ENCODE results near the gene POLR3G. TPM values are rescaled to one million over a fixed set of nuclear protein-coding genes. Genes with fewer than 3 reads are reported as not detected.

POLR3G gene
- total RNA-seq, 1 donor: 1.0 TPM

DNA sequence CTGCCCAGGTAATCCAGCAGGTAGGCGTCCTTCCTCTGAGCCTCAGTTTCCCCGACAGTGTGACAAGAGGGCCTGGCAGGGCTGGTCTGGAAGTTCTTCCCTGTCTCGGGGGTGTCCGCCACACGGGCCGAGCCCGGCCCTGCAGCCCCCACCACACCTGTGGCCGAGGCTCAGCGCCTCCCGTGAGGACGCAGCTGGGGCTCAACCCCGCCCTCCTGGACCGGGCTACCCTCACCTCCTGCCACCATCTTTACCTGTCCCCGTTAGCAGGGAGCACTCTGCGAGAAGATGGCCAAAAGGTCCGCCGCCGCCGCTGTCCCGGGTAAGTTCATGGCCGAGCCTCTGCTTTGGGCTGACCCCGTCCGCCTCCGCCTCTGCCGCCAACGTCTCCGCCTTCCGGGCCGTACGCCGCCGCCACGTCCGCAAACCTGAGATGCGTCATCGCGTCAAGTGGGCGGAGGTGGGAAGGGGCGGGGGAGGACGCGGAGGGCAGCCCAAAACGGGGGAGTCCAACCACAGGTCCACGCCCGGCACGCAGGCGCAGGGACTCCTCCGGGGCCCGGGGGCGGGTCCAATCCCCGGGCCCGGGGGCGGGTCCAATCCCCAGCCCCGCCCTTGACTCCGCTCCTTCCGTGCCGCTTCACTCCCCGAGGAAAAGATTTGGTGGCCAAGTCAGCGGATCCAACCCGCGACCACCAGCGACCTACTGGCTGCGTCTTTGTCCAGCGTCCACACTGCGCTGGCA, 54.7 kb downstream of the POLR3G start, which contains the start of gene LYSMD3:
Gene LYSMD3 (minus strand): TSS at position 391 of the 745 bp plus-strand sequence. CDS start 4,295 bp downstream, outside the sequence.
- Histone ChIP-seq H3K4me3 (ENCODE audit: low read length) (peak within 1 kb of the TSS; percentile 91), H3K27me3 (ENCODE audit: insufficient read depth, low read length) (peaks cover 3% of the 10 kb centered on the region), H3K9me3 (ENCODE audit: low read depth, low read length) (no peaks in the 10 kb centered on the region), H3K4me1 (ENCODE audit: insufficient read depth, low read length) (peaks cover 24% of the 10 kb centered on the region)

DNA sequence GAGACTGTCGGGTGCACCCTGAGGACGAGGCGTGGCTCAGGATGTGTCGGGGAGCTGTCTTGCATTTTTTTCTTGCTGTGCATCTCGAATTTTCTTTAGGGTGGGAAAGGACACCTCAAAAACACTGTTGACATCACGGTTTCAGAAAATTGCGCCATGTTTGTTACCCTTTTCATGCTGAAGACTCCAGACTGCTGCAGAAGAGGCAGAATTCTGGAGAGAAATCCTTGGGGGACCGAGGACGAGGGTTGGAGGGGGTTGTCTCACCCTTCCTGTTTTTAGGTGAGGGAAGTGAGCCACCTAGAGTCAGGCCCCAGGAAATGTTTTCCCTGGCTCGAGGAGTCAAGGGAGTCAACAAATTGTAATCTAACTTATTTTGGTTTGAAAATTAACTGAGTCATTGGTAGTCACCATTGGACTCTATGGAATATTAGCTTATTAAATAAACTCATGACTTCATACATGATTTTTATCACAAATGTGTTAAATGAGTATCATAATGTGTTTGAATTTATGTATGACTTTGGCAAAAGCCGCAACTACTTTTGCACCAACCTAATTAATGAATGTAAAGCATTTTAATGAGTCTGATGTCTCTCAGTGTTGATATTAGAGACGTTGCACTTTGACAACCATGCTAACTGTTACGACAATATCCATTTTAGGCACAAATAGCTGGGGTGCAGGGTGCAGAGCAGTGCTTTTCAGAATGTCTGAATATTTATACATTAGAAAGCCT, 55.4 kb downstream of the POLR3G start:
- H3K27me3 ChIP-seq (ENCODE audit: insufficient read depth, low read length): peaks cover 8% of the 10 kb centered on the region
- peaks cover 24% of the 10 kb centered on the region for H3K4me1 ChIP-seq (ENCODE audit: insufficient read depth, low read length)
- no peaks in the 10 kb centered on the region for H3K9me3 ChIP-seq (ENCODE audit: low read depth, low read length)
- peak overlapping the region; percentile 91 for H3K4me3 ChIP-seq (ENCODE audit: low read length)

DNA sequence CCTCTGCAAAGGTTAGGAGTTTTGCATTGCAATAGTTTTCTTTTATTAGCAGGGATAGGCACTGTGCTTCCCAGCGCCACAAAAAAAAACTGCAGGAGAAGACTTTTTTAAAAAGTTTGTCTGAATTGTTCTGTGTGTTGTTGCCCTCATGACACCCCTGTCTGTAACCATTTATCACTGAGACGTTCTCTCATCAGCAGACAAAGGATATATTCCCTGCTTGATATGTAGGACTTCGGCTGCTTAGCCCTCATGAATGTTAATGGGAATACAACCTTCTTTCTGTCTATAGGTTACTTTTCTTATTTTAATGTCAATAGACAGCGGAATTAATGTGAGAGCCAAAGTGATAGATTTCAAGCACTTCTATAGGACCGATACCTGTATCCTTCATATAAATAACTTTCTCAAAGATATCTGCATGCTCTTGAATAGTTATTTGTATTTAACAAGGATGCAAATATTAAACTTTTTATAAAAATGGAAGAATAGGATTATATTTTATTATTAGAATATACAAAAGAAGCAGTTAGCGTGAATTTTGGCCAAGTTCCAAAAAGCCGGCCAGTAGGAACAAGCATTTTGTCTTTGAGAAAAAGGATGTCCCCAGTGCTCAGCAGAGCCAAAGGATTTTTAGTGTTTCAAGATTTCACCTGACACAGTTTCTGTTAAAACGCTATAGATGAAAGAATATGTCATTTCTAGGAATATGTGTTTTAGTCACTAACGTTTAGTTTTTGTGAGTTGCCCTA, 56.2 kb downstream of the POLR3G start:
- peaks cover 12% of the 10 kb centered on the region for H3K27me3 ChIP-seq (ENCODE audit: insufficient read depth, low read length)
- no peak overlapping the region for H3K4me3 ChIP-seq (ENCODE audit: low read length)
- H3K9me3 ChIP-seq (ENCODE audit: low read depth, low read length): no peaks in the 10 kb centered on the region
- peaks cover 24% of the 10 kb centered on the region for H3K4me1 ChIP-seq (ENCODE audit: insufficient read depth, low read length)

DNA sequence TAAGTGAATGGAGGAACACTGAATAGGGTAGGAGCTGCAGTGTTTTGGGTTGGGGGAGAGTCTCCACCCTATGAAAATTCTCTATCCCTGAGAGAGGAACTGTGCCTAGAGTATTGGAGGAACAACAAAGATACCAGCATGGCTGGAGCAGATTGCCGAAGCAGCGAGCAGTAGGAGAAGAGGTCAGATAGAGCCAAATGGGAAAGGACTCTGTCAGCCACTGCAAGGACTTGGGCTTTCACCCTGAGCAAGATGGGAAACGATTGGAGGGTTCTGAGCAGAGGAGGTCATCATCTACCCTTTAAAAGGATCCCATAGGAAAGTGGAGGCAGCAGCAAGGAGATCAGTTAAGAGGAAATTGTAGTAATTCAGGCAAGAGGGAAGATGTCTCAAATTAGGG, 59.1 kb downstream of the POLR3G start:
- Histone ChIP-seq H3K27me3 (ENCODE audit: insufficient read depth, low read length) (peaks cover 12% of the 10 kb centered on the region), H3K4me3 (ENCODE audit: low read length) (no peak overlapping the region), H3K9me3 (ENCODE audit: low read depth, low read length) (no peaks in the 10 kb centered on the region), H3K4me1 (ENCODE audit: insufficient read depth, low read length) (peaks cover 11% of the 10 kb centered on the region)

DNA sequence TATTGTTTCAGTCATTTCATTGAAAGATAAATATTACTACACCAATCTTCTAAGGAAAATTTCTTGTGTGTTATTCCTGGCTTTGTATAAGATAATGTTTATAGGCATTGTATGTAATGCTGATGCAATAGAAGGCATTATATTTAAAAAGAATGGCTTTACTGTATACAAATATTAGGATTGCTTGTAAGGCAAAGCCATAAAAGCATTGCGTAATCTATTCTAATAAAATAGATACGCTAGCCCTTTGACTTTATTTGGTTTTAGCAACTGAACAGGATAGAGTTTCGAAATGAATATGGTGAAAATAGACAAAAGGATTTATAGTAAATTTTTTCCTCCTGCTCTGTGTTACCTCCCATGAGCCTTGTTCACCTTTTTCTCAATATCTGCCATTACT, 60.3 kb downstream of the POLR3G start:
- H3K9me3 ChIP-seq (ENCODE audit: low read depth, low read length): no peaks in the 10 kb centered on the region
- peaks cover 9% of the 10 kb centered on the region for H3K4me1 ChIP-seq (ENCODE audit: insufficient read depth, low read length)
- no peak overlapping the region for H3K4me3 ChIP-seq (ENCODE audit: low read length)
- H3K27me3 ChIP-seq (ENCODE audit: insufficient read depth, low read length): peaks cover 12% of the 10 kb centered on the region

DNA sequence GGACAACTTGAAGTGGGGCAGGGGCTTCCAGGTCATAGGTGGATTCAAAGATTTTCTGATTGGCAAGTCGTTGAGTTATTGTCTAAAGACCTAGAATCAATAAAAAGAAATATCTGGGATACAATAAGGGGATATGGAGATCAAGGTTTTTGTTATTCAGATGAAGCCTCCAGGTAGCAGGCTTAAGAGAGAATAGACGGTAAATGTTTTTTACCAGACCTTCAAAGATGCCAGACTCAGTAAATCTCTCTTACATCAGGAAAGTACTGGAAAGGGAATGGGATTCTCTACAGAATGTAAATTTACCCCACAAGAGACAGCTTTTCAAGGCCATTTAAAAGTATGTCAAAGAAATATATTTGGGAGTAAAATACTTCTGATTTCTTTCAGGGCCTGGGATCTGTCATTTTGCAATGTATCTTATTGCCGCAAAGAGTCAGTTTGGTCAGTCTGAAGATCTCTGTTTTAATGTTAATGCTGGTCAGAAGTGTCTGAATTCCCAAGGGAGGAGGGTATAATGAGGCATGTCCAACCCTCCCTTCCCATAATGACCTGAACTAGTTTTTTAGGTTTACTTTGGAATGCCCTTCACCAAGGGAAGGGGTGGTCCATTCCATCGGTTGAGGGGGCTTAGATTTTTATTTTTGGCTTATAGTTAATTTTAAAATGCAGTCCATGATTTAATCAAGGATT, 68.3 kb downstream of the POLR3G start:
- no peak overlapping the region for H3K4me3 ChIP-seq (ENCODE audit: low read length)
- H3K9me3 ChIP-seq (ENCODE audit: low read depth, low read length): no peaks in the 10 kb centered on the region
- peaks cover 22% of the 10 kb centered on the region for H3K27me3 ChIP-seq (ENCODE audit: insufficient read depth, low read length)
- H3K4me1 ChIP-seq (ENCODE audit: insufficient read depth, low read length): no peaks in the 10 kb centered on the region

DNA sequence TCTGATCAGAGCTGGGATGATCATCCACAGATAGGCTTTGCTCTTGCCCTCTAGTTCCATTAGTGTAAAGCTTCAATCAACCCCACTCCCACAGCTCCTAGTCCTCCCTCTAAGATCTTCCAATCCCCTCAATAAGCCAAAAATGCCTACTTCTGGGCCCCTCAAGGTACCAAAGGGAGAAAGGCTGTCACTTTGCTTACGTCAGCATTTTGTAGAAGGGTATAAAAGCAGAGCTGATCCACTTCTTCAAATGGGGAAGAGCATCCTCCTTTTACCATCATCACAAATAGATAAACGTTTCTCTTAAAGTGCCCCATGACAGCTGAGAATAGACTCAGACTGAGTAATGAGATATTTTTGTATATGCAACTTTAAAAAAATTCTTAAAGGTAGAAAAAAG, 70.8 kb downstream of the POLR3G start:
- H3K9me3 ChIP-seq (ENCODE audit: low read depth, low read length): no peaks in the 10 kb centered on the region
- H3K4me1 ChIP-seq (ENCODE audit: insufficient read depth, low read length): no peaks in the 10 kb centered on the region
- H3K27me3 ChIP-seq (ENCODE audit: insufficient read depth, low read length): peaks cover 26% of the 10 kb centered on the region
- no peak overlapping the region for H3K4me3 ChIP-seq (ENCODE audit: low read length)

DNA sequence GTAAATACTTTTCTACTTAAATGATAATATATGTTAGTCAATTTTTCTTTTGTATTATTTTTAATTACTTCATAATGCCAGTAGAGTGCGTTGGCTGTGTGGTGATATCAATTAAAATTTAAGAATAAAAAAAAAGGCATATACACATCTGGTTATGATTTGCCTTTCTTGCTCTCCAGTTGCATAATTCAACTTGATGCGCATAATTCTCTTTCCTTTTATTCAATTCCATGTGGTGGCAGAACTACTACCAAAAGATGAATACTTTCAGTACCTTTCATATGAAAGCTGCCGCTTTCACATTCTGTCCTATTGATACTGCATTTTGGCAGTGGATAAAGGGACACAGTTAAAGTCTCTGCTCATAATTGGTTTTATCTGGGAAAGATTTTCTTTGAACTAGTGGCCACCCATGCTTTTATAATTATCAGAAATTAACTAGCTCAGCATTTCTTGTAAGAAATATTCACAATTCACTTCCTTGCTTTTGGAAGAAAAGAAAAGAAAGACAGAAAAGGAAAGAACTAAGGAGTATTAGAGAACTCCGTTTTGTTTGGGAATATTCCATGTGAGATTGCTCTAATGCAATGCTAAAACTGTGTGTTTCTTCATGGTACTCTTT, 71.7 kb downstream of the POLR3G start:
- Histone ChIP-seq H3K4me1 (ENCODE audit: insufficient read depth, low read length) (peaks cover 4% of the 10 kb centered on the region), H3K4me3 (ENCODE audit: low read length) (no peak overlapping the region), H3K9me3 (ENCODE audit: low read depth, low read length) (no peaks in the 10 kb centered on the region), H3K27me3 (ENCODE audit: insufficient read depth, low read length) (peaks cover 26% of the 10 kb centered on the region)

DNA sequence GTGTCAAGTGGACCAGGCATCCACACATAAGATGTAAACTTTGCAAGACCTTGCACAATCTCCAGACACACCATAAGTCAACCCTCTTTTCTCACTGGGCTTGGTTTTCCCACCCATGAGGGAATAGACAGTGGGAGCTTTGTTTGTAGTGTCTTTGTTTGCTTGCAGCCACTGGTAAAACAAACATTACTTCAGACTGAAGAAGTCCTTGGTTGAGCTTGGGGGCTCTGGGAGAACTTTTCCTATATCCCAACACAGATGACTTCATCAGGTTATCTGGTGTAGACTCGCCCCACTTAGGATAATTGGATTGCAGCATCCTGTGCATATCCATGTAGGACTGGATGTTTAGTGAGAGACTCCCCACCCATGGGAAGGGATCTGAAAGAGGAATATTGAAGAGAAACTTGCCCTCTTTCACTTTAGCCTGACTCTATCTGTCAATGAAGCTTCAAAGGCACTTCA, 72.4 kb downstream of the POLR3G start:
- H3K4me1 ChIP-seq (ENCODE audit: insufficient read depth, low read length): peaks cover 4% of the 10 kb centered on the region
- H3K4me3 ChIP-seq (ENCODE audit: low read length): no peak overlapping the region
- H3K9me3 ChIP-seq (ENCODE audit: low read depth, low read length): no peaks in the 10 kb centered on the region
- H3K27me3 ChIP-seq (ENCODE audit: insufficient read depth, low read length): peaks cover 29% of the 10 kb centered on the region

DNA sequence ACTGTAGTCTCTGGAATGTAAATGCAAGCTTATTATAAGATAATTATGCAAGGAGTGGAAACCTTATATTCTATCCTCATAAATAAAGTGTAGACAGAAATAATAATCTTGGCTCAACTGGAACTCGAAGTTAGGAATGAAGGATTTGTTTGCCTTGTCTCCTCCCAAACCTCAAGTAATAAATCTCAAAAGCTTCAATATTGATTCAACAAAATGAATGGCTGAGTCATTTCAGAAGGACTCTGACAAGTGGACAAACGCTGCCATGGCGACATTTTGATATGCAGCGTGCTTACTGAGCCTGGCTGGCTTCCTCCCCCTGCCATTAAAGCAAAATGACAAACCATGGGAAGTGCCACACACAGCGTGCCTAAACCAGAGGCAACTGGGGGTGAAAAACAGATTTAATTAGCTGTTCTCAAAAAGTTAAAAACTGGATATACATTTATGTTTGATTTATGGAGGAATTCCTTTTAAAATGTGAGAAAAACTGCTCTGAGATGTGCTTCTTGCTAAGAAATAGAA, 73.5 kb downstream of the POLR3G start:
- peaks cover 4% of the 10 kb centered on the region for H3K4me1 ChIP-seq (ENCODE audit: insufficient read depth, low read length)
- no peaks in the 10 kb centered on the region for H3K9me3 ChIP-seq (ENCODE audit: low read depth, low read length)
- H3K4me3 ChIP-seq (ENCODE audit: low read length): no peak overlapping the region
- H3K27me3 ChIP-seq (ENCODE audit: insufficient read depth, low read length): peaks cover 32% of the 10 kb centered on the region

DNA sequence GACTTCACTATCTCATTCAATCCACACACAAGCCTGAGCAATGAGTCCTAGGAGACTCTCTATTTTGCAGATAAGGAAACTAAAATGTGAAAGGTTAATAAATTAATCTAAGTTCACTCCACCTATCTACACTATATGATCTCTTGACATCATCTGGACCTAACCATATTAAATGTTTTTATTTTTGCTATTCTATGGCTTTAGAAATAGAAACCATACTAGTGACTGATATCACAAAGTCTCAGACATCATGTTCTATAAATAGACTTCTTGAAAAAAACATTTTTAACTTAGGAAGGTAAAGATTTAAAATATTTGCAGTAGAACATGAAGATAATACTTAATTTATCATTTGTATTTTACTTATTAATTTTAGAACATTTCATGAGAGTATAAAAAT, 74.6 kb downstream of the POLR3G start:
- no peak overlapping the region for H3K4me3 ChIP-seq (ENCODE audit: low read length)

DNA sequence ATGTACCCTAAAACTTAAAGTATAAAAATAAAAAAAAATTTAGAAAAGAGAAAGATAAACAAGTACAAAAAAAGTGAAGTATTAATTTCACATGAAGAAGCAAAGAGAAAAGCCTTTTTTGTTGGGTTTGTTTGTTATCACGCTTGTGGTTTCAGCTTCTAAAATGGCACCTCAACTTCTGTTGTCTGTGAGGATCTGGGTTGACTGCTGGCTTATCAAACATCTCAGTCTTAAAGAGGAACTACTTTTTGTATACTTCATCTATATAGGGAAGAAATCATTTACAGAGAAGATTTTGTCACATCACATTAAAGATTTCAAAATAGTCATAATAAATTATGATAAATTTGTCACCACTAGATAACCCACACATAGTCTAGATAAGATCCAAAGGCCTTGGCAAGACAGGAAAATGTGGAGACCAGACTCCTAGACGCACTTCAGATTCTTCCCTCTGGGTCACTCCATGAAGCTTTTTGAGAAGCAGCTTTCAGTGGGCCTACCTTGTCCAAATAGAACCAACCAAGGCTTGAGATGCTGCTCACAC, 75.1 kb downstream of the POLR3G start:
- peaks cover 45% of the 10 kb centered on the region for H3K27me3 ChIP-seq (ENCODE audit: insufficient read depth, low read length)
- peaks cover 4% of the 10 kb centered on the region for H3K4me1 ChIP-seq (ENCODE audit: insufficient read depth, low read length)
- H3K4me3 ChIP-seq (ENCODE audit: low read length): no peak overlapping the region
- no peaks in the 10 kb centered on the region for H3K9me3 ChIP-seq (ENCODE audit: low read depth, low read length)

More for the DNA sequence above, 74.6 kb downstream of the POLR3G start:
- H3K27me3 ChIP-seq (ENCODE audit: insufficient read depth, low read length): peaks cover 43% of the 10 kb centered on the region
- peaks cover 4% of the 10 kb centered on the region for H3K4me1 ChIP-seq (ENCODE audit: insufficient read depth, low read length)
- no peaks in the 10 kb centered on the region for H3K9me3 ChIP-seq (ENCODE audit: low read depth, low read length)

DNA sequence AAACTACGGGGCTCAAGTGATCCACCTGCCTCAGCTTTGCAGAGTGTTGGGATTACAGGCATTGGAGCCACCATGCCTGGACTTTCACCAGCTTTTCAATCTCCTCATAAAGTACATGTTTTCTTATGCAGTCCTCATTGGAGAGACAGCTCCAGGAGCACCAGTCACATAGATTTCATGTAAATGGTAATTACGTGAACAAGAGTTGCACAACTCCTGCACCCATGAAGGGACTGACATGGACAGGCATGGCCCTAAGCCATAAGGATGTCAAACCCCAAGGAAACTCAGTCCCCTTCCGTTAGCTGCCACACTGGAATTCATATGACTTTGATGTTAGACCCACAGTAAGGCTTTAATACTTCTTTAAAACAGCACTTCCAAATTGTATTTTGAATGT, 76.3 kb downstream of the POLR3G start:
- H3K4me3 ChIP-seq (ENCODE audit: low read length): no peak overlapping the region
- peaks cover 4% of the 10 kb centered on the region for H3K4me1 ChIP-seq (ENCODE audit: insufficient read depth, low read length)
- no peaks in the 10 kb centered on the region for H3K9me3 ChIP-seq (ENCODE audit: low read depth, low read length)
- peaks cover 45% of the 10 kb centered on the region for H3K27me3 ChIP-seq (ENCODE audit: insufficient read depth, low read length)

DNA sequence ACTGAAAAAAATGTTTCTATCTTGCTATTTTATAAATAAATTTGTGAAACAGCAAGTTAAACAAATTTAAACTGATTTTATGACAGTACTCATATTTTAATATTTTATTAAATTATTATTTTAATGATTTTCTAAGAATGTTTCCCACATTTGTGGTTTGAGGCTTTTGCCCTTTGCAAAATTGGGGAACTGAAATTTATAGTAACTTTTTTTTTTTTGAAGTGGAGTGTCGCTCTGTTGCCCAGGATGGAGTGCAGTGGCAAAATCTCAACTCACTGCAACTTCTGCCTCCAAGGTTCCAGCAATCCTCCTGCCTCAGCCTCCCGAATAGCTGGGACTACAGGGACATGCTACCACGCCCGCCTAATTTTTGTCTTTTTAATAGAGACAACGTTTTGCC, 76.7 kb downstream of the POLR3G start:
- H3K4me3 ChIP-seq (ENCODE audit: low read length): no peak overlapping the region
- H3K27me3 ChIP-seq (ENCODE audit: insufficient read depth, low read length): peaks cover 49% of the 10 kb centered on the region
- H3K9me3 ChIP-seq (ENCODE audit: low read depth, low read length): no peaks in the 10 kb centered on the region
- peaks cover 4% of the 10 kb centered on the region for H3K4me1 ChIP-seq (ENCODE audit: insufficient read depth, low read length)
